Measurements from ENCODE around the gene NCMAP.
"Not testable (repeated sequence)": the region's sequence is repeated elsewhere in the genome, so short reads cannot be mapped to it uniquely, and the experiment has no call there.

NCMAP gene

DNA sequence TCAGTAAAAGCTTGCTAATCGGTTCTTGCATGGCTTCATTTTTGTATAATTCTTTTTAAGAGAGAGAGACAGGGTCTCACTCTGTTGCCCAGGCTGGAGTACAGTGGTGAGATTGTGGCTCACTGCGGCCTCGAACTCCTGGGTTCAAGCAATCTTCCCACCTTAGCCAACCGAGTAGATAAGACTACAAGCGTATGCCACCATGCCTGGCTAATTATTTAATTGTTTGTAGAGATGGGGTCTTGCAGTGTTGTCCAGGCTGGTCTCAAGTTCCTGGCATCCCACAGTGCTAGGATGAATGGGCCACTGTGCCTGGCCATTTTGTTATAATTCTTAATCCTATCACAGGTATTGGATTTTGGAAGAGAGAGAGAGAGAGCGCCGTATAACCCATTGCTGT, 29.8 kb upstream of the NCMAP start:
- Histone ChIP-seq H3K9ac (ENCODE audit: low read depth, low read length) (no peak overlapping the region), H3K9me3 (ENCODE audit: insufficient read depth, low read depth, low read length) (no peaks in the 10 kb centered on the region), H3K36me3 (ENCODE audit: insufficient read depth, low read length) (no peaks in the 10 kb centered on the region), H3K4me1 (ENCODE audit: insufficient read depth, low read length) (no peaks in the 10 kb centered on the region), H3K27me3 (ENCODE audit: insufficient read depth, low read length) (no peaks in the 10 kb centered on the region), H3K27ac (ENCODE audit: low read depth, low read length) (no peak overlapping the region), H3K4me3 (ENCODE audit: low read length) (no peak overlapping the region)
- 79% methylated on average over 7 of the region's 7 CpGs for WGBS

DNA sequence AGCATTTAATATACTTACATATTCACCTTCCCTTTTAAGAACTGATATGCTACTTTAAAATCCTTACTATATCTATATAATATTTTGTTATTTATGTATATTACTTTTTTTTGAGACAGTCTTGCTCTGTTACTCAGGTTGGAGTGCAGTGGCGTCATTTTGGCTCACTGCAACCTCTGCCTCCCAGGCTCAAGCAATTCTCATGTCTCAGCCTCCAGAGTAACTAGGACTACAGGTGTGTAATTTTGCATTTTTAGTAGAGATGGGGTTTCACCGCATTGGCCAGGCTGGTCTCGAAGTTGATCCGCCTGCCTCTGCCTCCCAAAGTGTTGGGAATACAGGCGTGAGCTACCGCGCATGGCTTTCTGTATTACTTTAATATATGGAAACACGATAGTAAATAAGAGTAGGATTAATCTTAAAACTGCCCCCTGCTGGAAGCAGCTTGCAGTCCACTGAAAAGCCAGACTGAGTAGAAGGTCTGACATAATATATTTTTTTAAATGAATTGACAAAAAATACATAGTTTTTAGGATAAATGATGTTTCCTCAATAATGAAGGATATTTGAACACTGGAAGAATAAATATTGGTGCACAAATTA, 28.8 kb upstream of the NCMAP start:
- Histone ChIP-seq H3K27me3 (ENCODE audit: insufficient read depth, low read length) (no peaks in the 10 kb centered on the region), H3K4me3 (ENCODE audit: low read length) (no peak overlapping the region), H3K36me3 (ENCODE audit: insufficient read depth, low read length) (0 out of 2 replicates have a peak, but pooled peaks cover 4% of the 10 kb centered on the region), H3K4me1 (ENCODE audit: insufficient read depth, low read length) (no peaks in the 10 kb centered on the region), H3K27ac (ENCODE audit: low read depth, low read length) (no peak overlapping the region), H3K9ac (ENCODE audit: low read depth, low read length) (no peak overlapping the region), H3K9me3 (ENCODE audit: insufficient read depth, low read depth, low read length) (no peaks in the 10 kb centered on the region)
- 92% methylated on average over 8 of the region's 8 CpGs for WGBS

DNA sequence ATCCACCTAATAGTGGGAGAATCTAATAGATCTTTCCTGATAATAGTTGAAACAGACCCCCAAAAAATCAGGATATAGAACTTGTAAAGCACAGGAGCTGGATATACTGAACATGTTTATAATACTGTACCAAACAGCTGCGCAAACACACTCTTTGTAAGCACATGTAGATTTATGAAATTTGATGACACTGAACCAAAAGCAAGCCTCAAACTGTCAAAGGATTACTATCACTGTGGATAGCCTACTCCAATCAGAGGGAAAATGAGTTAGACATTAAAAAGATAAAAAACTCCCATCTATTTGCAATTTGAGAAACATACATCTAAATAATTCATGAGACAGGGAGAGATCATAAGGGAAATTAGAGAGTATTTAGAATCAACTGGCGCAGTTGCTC, 27.1 kb upstream of the NCMAP start:
- Histone ChIP-seq H3K4me1 (ENCODE audit: insufficient read depth, low read length) (no peaks in the 10 kb centered on the region), H3K4me3 (ENCODE audit: low read length) (no peak overlapping the region), H3K36me3 (ENCODE audit: insufficient read depth, low read length) (0 out of 2 replicates have a peak, but pooled peaks cover 7% of the 10 kb centered on the region), H3K9me3 (ENCODE audit: insufficient read depth, low read depth, low read length) (no peaks in the 10 kb centered on the region), H3K27me3 (ENCODE audit: insufficient read depth, low read length) (no peaks in the 10 kb centered on the region), H3K9ac (ENCODE audit: low read depth, low read length) (no peak overlapping the region), H3K27ac (ENCODE audit: low read depth, low read length) (no peak overlapping the region)
- WGBS, result 98% methylated on average over 2 of the region's 2 CpGs

DNA sequence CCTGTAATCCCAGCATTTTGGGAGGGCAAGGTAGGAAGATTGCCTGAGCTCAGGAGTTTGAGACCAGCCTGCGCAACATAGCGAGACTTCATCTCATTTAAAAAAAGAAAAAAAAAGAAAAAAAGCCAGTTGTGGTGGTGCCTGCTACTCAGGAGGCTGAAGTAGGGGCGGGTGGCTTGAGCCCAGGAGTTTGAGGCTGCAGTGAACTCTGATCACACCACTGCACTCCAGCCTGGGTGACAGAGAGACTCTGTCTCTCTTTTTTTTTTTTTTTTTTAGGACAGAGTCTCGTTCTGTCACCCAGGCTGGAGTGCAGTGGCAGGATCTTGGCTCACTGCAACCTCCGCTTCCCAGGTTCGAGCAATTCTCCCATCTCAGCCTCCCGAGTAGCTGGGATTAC, 26.6 kb upstream of the NCMAP start:
- not testable (repeated sequence) for H3K27me3 ChIP-seq (ENCODE audit: insufficient read depth, low read length); H3K4me3 ChIP-seq (ENCODE audit: low read length); H3K9ac ChIP-seq (ENCODE audit: low read depth, low read length); H3K36me3 ChIP-seq (ENCODE audit: insufficient read depth, low read length); H3K9me3 ChIP-seq (ENCODE audit: insufficient read depth, low read depth, low read length); H3K4me1 ChIP-seq (ENCODE audit: insufficient read depth, low read length); H3K27ac ChIP-seq (ENCODE audit: low read depth, low read length)
- WGBS, result 95% methylated on average over 7 of the region's 7 CpGs

DNA sequence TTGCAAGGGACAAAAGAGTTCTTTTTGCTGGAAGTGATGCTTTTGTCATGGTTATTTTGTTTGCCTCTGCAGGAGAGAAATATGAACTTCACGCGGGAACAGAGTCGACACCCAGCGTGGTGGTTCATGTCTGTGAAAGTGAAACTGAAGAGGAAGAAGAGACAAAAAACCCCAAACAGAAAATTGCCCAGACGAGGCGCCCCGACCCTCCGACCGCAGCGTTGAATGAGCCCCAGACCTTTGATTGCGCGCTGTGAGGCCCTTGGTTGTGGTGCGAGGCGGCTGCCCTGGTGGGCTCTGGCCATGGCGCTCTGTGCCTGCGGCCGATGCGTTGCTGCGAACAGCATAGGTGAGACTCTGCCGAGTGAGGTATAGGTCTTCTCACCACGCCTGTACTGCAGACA, 20.9 kb upstream of the NCMAP start:
- H3K9me3 ChIP-seq (ENCODE audit: insufficient read depth, low read depth, low read length), result no peaks in the 10 kb centered on the region
- H3K27ac ChIP-seq (ENCODE audit: low read depth, low read length), result peak overlapping the region; percentile 46; the same call in 1 of the 2 replicates
- 82% methylated on average over 21 of the region's 21 CpGs for WGBS
- no peak overlapping the region for H3K9ac ChIP-seq (ENCODE audit: low read depth, low read length)
- no peaks in the 10 kb centered on the region for H3K27me3 ChIP-seq (ENCODE audit: insufficient read depth, low read length)
- no peak overlapping the region for H3K4me3 ChIP-seq (ENCODE audit: low read length)
- peaks cover 20% of the 10 kb centered on the region for H3K36me3 ChIP-seq (ENCODE audit: insufficient read depth, low read length)
- peaks cover 16% of the 10 kb centered on the region for H3K4me1 ChIP-seq (ENCODE audit: insufficient read depth, low read length)

DNA sequence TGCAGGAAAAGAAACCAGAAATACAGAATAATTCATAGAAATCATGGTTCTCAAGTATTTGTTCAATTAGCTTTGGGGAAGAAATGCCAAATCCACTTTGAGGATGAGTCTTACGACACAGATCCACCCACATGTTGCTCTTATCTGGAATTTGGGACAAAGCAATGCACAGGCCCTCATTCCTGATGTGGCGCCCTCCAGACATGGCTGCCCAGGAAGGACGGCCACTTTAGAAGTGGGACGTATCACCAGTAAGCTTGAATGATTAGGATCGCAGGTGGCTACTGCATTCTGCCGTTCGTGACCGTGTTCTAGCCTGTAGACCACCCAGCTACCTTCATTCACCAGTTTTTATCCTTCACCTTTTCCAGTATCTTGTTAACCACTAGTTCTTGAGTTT, 20.1 kb upstream of the NCMAP start:
- WGBS, result 92% methylated on average over 8 of the region's 8 CpGs
- Histone ChIP-seq H3K9me3 (ENCODE audit: insufficient read depth, low read depth, low read length) (no peaks in the 10 kb centered on the region), H3K27me3 (ENCODE audit: insufficient read depth, low read length) (no peaks in the 10 kb centered on the region), H3K4me3 (ENCODE audit: low read length) (no peak overlapping the region), H3K36me3 (ENCODE audit: insufficient read depth, low read length) (peaks cover 20% of the 10 kb centered on the region), H3K9ac (ENCODE audit: low read depth, low read length) (no peak overlapping the region), H3K4me1 (ENCODE audit: insufficient read depth, low read length) (peaks cover 16% of the 10 kb centered on the region), H3K27ac (ENCODE audit: low read depth, low read length) (no peak overlapping the region)

DNA sequence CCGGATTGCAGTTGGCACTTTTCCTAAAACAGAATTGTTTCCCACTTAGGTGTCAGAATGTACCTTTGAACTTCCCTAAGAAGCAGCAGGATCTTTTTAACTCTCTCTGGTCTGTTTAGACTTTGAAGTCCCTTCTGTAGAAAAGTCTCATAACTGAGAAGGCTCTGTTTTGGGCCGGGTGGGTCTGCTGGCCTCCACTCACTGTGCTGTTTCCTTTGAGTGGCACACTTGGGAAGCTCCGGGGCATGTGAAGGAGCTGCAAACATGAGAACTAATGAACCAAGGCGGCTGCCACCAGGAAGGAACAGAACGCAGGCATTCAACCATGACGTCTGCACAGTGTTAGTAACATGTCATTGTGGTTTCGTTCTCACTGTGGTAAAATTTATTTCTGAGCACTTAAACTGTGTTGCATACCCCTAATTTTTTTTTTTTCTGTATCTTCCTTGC, 19.5 kb upstream of the NCMAP start:
- Histone ChIP-seq H3K27me3 (ENCODE audit: insufficient read depth, low read length) (no peaks in the 10 kb centered on the region), H3K9ac (ENCODE audit: low read depth, low read length) (no peak overlapping the region), H3K4me1 (ENCODE audit: insufficient read depth, low read length) (peaks cover 23% of the 10 kb centered on the region), H3K9me3 (ENCODE audit: insufficient read depth, low read depth, low read length) (no peaks in the 10 kb centered on the region), H3K27ac (ENCODE audit: low read depth, low read length) (no peak overlapping the region; the same call in 1 of the 2 replicates), H3K36me3 (ENCODE audit: insufficient read depth, low read length) (peaks cover 17% of the 10 kb centered on the region), H3K4me3 (ENCODE audit: low read length) (no peak overlapping the region)
- WGBS, result 86% methylated on average over 7 of the region's 7 CpGs

DNA sequence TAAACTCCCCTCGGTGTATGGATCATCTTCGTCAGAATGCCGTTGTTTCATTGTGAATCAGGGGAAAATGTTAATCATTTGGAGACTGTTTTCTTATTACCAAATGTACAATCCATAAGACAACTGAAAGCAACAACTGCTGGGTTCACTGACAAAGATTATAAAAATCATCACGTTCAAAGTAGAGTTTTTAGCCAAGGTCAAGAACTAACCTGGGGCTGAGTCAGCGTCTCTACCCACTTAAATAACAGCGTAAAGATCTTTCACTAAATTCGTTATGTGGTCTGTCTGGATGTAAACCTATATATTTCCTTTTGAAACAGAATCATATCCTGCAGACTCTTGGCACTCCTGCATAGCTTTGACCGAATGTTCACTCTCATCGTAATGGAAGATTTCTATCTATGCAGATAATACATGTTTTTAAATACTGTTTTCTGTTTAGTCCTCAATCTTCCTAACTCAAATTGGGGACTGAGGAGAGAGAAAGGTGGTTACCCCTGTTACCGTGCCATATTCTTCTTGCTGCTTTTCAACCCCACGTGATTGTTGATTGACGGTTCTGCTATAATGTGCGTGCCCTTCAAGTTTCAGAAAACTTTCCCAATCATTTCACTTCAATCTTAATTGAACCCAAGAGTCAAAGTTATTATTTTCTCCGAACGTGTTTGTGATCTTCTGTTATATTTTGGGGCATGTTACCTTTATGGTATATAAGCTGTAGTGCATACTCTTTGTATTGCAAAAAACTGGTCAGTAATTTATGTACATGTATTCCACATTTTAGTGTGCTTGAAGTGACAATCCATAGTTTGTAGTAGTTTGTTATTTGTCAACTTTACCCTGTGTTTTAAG, 15.6 kb upstream of the NCMAP start:
- Histone ChIP-seq H3K4me3 (ENCODE audit: low read length) (no peak overlapping the region), H3K36me3 (ENCODE audit: insufficient read depth, low read length) (peaks cover 8% of the 10 kb centered on the region), H3K9ac (ENCODE audit: low read depth, low read length) (no peak overlapping the region), H3K9me3 (ENCODE audit: insufficient read depth, low read depth, low read length) (no peaks in the 10 kb centered on the region), H3K27me3 (ENCODE audit: insufficient read depth, low read length) (no peaks in the 10 kb centered on the region), H3K4me1 (ENCODE audit: insufficient read depth, low read length) (peaks cover 25% of the 10 kb centered on the region), H3K27ac (ENCODE audit: low read depth, low read length) (no peak overlapping the region)
- WGBS, result 94% methylated on average over 14 of the region's 15 CpGs

DNA sequence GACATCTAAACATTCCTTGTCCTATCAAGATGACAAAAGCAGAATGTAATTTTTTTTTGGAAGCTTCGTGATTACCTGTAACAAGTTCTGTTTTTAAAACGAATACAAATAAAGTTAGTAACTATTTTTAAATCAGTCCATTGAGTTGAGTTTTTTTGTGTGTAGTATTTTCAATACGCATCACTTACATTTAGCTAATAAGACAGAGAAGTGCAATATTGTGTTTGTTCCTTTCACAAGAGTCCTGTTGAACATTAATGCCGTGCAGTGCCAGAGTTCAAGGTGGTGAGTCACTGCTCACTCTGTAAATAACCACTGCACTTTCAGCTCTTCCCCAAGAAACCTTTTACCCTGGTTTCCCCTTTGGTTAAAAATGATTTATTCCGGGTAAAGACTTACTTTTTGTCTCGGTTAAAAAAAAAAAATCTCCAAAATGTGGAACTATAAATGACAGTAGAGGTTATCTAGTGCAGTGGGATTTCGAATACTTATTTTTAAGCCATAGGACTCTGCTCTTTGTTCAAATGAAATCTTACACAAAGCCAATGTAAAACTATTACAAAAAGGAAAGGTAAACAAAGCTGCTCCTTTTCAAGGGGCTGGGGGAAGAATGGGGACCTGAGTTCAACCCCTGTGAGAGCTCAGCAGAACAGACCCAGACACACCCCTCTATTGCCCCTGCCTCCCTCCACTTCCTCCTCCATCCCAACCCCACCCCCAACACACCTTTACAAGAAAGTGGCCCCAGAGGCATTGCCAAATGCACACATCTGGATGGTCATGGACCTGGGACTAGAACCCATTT, 14.8 kb upstream of the NCMAP start:
- 74% methylated on average over 6 of the region's 7 CpGs for WGBS
- H3K4me3 ChIP-seq (ENCODE audit: low read length), result no peak overlapping the region
- H3K9ac ChIP-seq (ENCODE audit: low read depth, low read length), result no peak overlapping the region
- peak overlapping the region; percentile 25; the same call in 1 of the 2 replicates for H3K27ac ChIP-seq (ENCODE audit: low read depth, low read length)
- no peaks in the 10 kb centered on the region for H3K9me3 ChIP-seq (ENCODE audit: insufficient read depth, low read depth, low read length)
- 0 out of 2 replicates have a peak, but pooled peaks cover 3% of the 10 kb centered on the region for H3K36me3 ChIP-seq (ENCODE audit: insufficient read depth, low read length)
- H3K27me3 ChIP-seq (ENCODE audit: insufficient read depth, low read length), result no peaks in the 10 kb centered on the region
- peaks cover 27% of the 10 kb centered on the region for H3K4me1 ChIP-seq (ENCODE audit: insufficient read depth, low read length)

DNA sequence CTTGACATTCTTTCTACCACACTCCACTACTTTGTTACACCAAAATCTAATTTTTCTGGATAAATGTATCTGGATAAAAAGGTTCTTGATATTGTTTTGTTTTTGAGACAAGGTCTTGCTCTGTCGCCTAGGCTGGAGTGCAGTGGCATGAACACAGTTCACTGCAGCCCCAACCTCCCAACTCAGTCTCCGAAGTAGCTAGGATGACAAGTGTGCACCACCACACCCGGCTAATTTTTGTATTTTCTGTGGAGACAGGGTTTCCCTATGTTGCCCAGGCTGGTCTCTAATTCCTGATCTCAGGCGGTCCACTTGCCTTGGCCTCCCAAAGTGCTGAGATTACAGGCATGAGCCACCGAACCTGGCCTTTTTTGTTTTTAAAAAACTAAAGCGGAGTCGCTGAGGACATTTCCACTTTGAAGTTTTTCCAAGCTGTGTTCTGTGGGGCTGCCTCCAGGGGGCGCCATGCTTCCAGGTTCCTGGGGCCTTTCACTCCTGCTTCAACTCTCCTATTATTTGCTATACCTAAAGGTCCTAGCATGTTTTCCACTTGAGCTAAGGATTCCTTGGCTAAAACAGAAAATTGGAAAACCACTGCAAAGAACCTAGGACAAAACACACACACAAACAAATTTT, 14.1 kb upstream of the NCMAP start:
- Histone ChIP-seq H3K27me3 (ENCODE audit: insufficient read depth, low read length) (no peaks in the 10 kb centered on the region), H3K9ac (ENCODE audit: low read depth, low read length) (no peak overlapping the region), H3K36me3 (ENCODE audit: insufficient read depth, low read length) (0 out of 2 replicates have a peak, but pooled peaks cover 1% of the 10 kb centered on the region), H3K9me3 (ENCODE audit: insufficient read depth, low read depth, low read length) (no peaks in the 10 kb centered on the region), H3K4me1 (ENCODE audit: insufficient read depth, low read length) (peaks cover 22% of the 10 kb centered on the region), H3K4me3 (ENCODE audit: low read length) (no peak overlapping the region), H3K27ac (ENCODE audit: low read depth, low read length) (no peak overlapping the region)
- WGBS, result 72% methylated on average over 8 of the region's 8 CpGs

All from HUES64 (cell line).